K562 (cell line): Measurements from ENCODE around the gene PPP6R1. TPM values are rescaled to one million over a fixed set of nuclear protein-coding genes. Genes with fewer than 3 reads are reported as not detected.
A peak's percentile ranks its signal among the peaks of the same experiment; 100 is the strongest.

Experiments
- BCOR ChIP-seq: fragments of 450-650 bp; IDR thresholded peaks from 2 replicates; pipeline ENCODE4 v1.6.1; 2016
- DMBX1 ChIP-seq: fragments of 250-450 bp; sonication (Bioruptor Pico); IDR thresholded peaks from 2 replicates; pipeline ENCODE4 v1.8.0; 2022; ENCODE audit warnings: inconsistent platforms, mild to moderate bottlenecking, moderate library complexity, borderline replicate concordance
- KLF6 ChIP-seq: fragments of 250-450 bp; sonication (Bioruptor Pico); IDR thresholded peaks from 2 replicates; pipeline ENCODE4 v1.4.0; 2020; ENCODE audit warnings: mild to moderate bottlenecking, moderate library complexity, borderline replicate concordance
- PTRF ChIP-seq: fragments of 450-650 bp; IDR thresholded peaks from 2 replicates; pipeline ENCODE4 v1.6.1; 2016; ENCODE audit warnings: mild to moderate bottlenecking, missing genetic modification characterization, missing compliant biosample characterization
- PURB ChIP-seq: sonication (generic); formaldehyde crosslinking; IDR thresholded peaks from 2 replicates; pipeline ENCODE4 v1.9.0; 2021; ENCODE audit warnings: low read depth, mild to moderate bottlenecking, missing genetic modification reagents
- SNIP1 ChIP-seq: fragments of 450-650 bp; IDR thresholded peaks from 2 replicates; pipeline ENCODE4 v1.7.1; 2017; ENCODE audit warnings: low read depth, mild to moderate bottlenecking
- TRIM24 ChIP-seq, 2 experiments: fragments of 450-650 bp; IDR thresholded peaks; 2 replicates each; pipeline ENCODE4 v1.6.1; 2016
- TRIM28 ChIP-seq: fragments of 450-650 bp; IDR thresholded peaks from 2 replicates; pipeline ENCODE4 v1.6.1; 2017
- XRCC4 ChIP-seq: IDR thresholded peaks from one replicate; pipeline ENCODE4 v1.6.1; 2011; ENCODE audit not compliant: insufficient read depth, insufficient read length; ENCODE audit errors: extremely low read depth
- YY1 ChIP-seq, 3 experiments: IDR thresholded peaks; 2 replicates each; pipeline ENCODE4 v1.6.1; 2011; ENCODE audit warnings: low read length in 2 of 3, mild to moderate bottlenecking in 2 of 3, moderate library complexity in 2 of 3, borderline replicate concordance in 1 of 3, control low read depth in 1 of 3, low read depth in 1 of 3; ENCODE audit not compliant: insufficient read depth in 3 of 3, insufficient replicate concordance in 2 of 3, control insufficient read depth in 1 of 3, insufficient read length in 1 of 3; ENCODE audit errors: extremely low read depth in 1 of 3
- ZBTB40 ChIP-seq, 2 experiments: fragments of 450-650 bp in 1 of 2; sonication (generic) in 1 of 2; formaldehyde crosslinking in 1 of 2; IDR thresholded peaks; 2 replicates each; pipeline versions ENCODE4 v1.7.1 to v1.9.0; 2016 to 2022; ENCODE audit warnings: inconsistent platforms in 1 of 2, mild to moderate bottlenecking in 1 of 2, missing genetic modification reagents in 1 of 2
- ZFP36 ChIP-seq: fragments of 150-350 bp; IDR thresholded peaks from 2 replicates; pipeline ENCODE4 v1.6.1; 2018; ENCODE audit warnings: low read length, low read depth; ENCODE audit not compliant: partially characterized antibody
- ZNF507 ChIP-seq: conservative IDR thresholded peaks from 2 replicates; pipeline ENCODE4 v1.6.1; 2017; ENCODE audit warnings: missing genetic modification characterization, missing compliant biosample characterization
- ZNF583 ChIP-seq: fragments of 250-450 bp; sonication (Bioruptor Pico); IDR thresholded peaks from 2 replicates; pipeline ENCODE4 v1.4.0; 2020
- ZNF655 ChIP-seq: fragments of 250-450 bp; sonication (Bioruptor Pico); IDR thresholded peaks from 2 replicates; pipeline ENCODE4 v1.5.0; 2021
- ZNF696 ChIP-seq: fragments of 250-450 bp; sonication (Bioruptor Pico); conservative IDR thresholded peaks from 2 replicates; pipeline ENCODE4 v1.4.0; 2020; ENCODE audit warnings: mild to moderate bottlenecking, moderate library complexity
- ZNF707 ChIP-seq: fragments of 250-450 bp; sonication (Bioruptor Pico); conservative IDR thresholded peaks from 2 replicates; pipeline ENCODE4 v1.8.0; 2022; ENCODE audit warnings: inconsistent platforms, mild to moderate bottlenecking, moderate library complexity
- ZNF766 ChIP-seq: fragments of 200-800 bp; sonication (Bioruptor generic); conservative IDR thresholded peaks from 2 replicates; pipeline ENCODE4 v1.6.1; 2016; ENCODE audit warnings: missing genetic modification characterization, missing compliant biosample characterization
- polyA plus RNA-seq, 8 experiments: library from polyadenylated mRNA; depleted of rRNA in 4 of 8; stranded (reverse) in 5 of 8; unstranded in 3 of 8; fragments of >200 nt; fragmentation: Nextera tagmentation in 2 of 8; fragmentation: Illumina TruSeq in 1 of 8; extraction: Ambion mirVana in 2 of 8; extraction: Trizol in 1 of 8; gene quantifications; 2 replicates each; pipeline versions ENCODE4 v1.2.1 to v1.2.3, GENCODE V29; 2011 to 2014; ENCODE audit warnings: inconsistent platforms in 1 of 8, missing spikeins in 1 of 8
- total RNA-seq, 7 experiments: library from RNA; depleted of rRNA in 6 of 7; stranded (reverse); fragments of >200 nt in 6 of 7; fragmentation: Illumina TruSeq in 2 of 7; extraction: Trizol in 2 of 7; gene quantifications; 2 replicates each; pipeline versions ENCODE4 v1.2.1 to v1.2.3, GENCODE V29; 2011 to 2021; ENCODE audit warnings: low replicate concordance in 1 of 7

The PPP6R1 gene
- total and polyA plus RNA-seq, 9 of the 15 experiments (the other 6 are each of a cell fraction or from before 2014, with no cell fraction given), result 0.48 to 135 (median 37.2) TPM

GRCh38 chr19:55220525-55220924 is 38.3 kb downstream of the PPP6R1 start (continued):
- TF ChIP-seq ZBTB40 (IDR thresholded peaks at IDR 0.05), result no peak
- TF ChIP-seq ZBTB40 (CRISPR knock-in tag; IDR thresholded peaks at IDR 0.05), result no peak
- TF ChIP-seq ZNF583 (CRISPR knock-in tag), result no peak
- TF ChIP-seq ZFP36, result no peak
- TF ChIP-seq DMBX1, result no peak
- TF ChIP-seq TRIM28, result peak; percentile 20; the same call in 1 of the 2 replicates
- no peak for TF ChIP-seq ZNF707 (CRISPR knock-in tag)
- TF ChIP-seq ZNF507 (tag), result no peak
- TF ChIP-seq YY1 (IDR thresholded peaks at IDR 0.05; ENCODE audit: borderline replicate concordance in 1 of 3, control insufficient read depth in 1 of 3, extremely low read depth in 1 of 3, insufficient read depth in 3 of 3, insufficient read length in 1 of 3, insufficient replicate concordance in 2 of 3, low read depth in 1 of 3, low read length in 2 of 3), result peak in 2 of 3 experiments; percentile 52 to 78
- no peak for TF ChIP-seq ZNF696 (CRISPR knock-in tag)
- TF ChIP-seq PTRF (tag), result no peak
- no peak for TF ChIP-seq ZNF766
- no peak for TF ChIP-seq KLF6
- TF ChIP-seq PURB (CRISPR knock-in tag), result no peak
- TF ChIP-seq TRIM24 (IDR thresholded peaks at IDR 0.05), result peak in 1 of 2 experiments; percentile 26; a peak in 1 of 4 replicates
- no peak for TF ChIP-seq SNIP1
- no peak for TF ChIP-seq ZNF655 (CRISPR knock-in tag)
- no peak for TF ChIP-seq XRCC4
- no peak for TF ChIP-seq BCOR
